IMR-90 (cell line): ENCODE results near the gene TANGO6. TPM values are rescaled to one million over a fixed set of nuclear protein-coding genes. Genes with fewer than 3 reads are reported as not detected.

ENCODE experiments used
- ATAC-seq: fragments of 200-7000 bp; cut with Tn5 transposase; 2 replicates; pipeline ENCODE4 v1.9.1; 2020; ENCODE audit warnings: low read depth, mild to moderate bottlenecking, moderate library complexity
- BruUV-seq: library from RNA; stranded (reverse); fragments of 400-500 nt; replicated peaks from 2 replicates; lab custom pipeline; 2021; lab: Mats Ljungman, UMichigan
- CTCF ChIA-PET: fragments of 300-600 bp; formaldehyde crosslinking; extraction: SDS; loops from one replicate; lab custom pipeline; 2021; ENCODE audit warnings: antibody characterized with exemption; lab: Yijun Ruan, JAX
- POLR2A ChIA-PET: fragments of 300-600 bp; sonication (Branson Sonifier 250); formaldehyde crosslinking; loops from one replicate; lab custom pipeline; 2022; ENCODE audit warnings: antibody characterized with exemption; ENCODE audit not compliant: unreplicated experiment; lab: Charles Lee
- DNase-seq: peaks from one replicate; pipeline ENCODE4 v3.0.0; 2013
- H2AFZ ChIP-seq: replicated peaks from 2 replicates; pipeline ENCODE3; 2013; ENCODE audit warnings: low read length, mild to moderate bottlenecking; ENCODE audit not compliant: poor library complexity
- H2AK5ac ChIP-seq: 2 replicates; pipeline ENCODE4 v1.6.1; 2013; ENCODE audit warnings: low read depth, low read length, inconsistent platforms
- H2AK9ac ChIP-seq: replicated peaks from 2 replicates; pipeline ENCODE3; 2013; ENCODE audit warnings: mild to moderate bottlenecking, low read depth, low read length, moderate library complexity; ENCODE audit not compliant: poor library complexity
- H2BK120ac ChIP-seq: 2 replicates; pipeline ENCODE4 v1.6.1; 2013; ENCODE audit warnings: low read depth, low read length, inconsistent platforms
- H2BK15ac ChIP-seq: 3 replicates; pipeline ENCODE4 v1.6.1; 2013; ENCODE audit warnings: low read depth, low read length, inconsistent platforms
- H2BK20ac ChIP-seq: 2 replicates; pipeline ENCODE4 v1.6.1; 2013; ENCODE audit warnings: low read depth, mild to moderate bottlenecking, inconsistent platforms, low read length, moderate library complexity
- H2BK5ac ChIP-seq: 2 replicates; pipeline ENCODE4 v1.6.1; 2013; ENCODE audit warnings: mild to moderate bottlenecking, low read depth, low read length, inconsistent platforms; ENCODE audit not compliant: poor library complexity, severe bottlenecking
- H3K14ac ChIP-seq: replicated peaks from 2 replicates; pipeline ENCODE4 v1.6.1; 2013; ENCODE audit warnings: low read depth, low read length, inconsistent platforms
- H3K18ac ChIP-seq: 2 replicates; pipeline ENCODE4 v1.6.1; 2013; ENCODE audit warnings: low read depth, low read length, control low read depth
- H3K23ac ChIP-seq: 2 replicates; pipeline ENCODE4 v1.6.1; 2013; ENCODE audit warnings: low read depth, low read length, inconsistent platforms
- H3K27ac ChIP-seq: 2 replicates; pipeline ENCODE4 v1.5.1; 2013; ENCODE audit warnings: mild to moderate bottlenecking, control low read depth, low read length; ENCODE audit not compliant: insufficient read depth
- H3K27me3 ChIP-seq: 2 replicates; pipeline ENCODE4 v1.6.1; 2013; ENCODE audit warnings: low read length; ENCODE audit not compliant: control insufficient read depth, insufficient read depth
- H3K36me3 ChIP-seq: 2 replicates; pipeline ENCODE4 v1.6.1; 2013; ENCODE audit warnings: low read length, mixed read lengths; ENCODE audit not compliant: control insufficient read depth, insufficient read depth
- H3K4ac ChIP-seq: 2 replicates; pipeline ENCODE4 v1.6.1; 2013; ENCODE audit warnings: low read depth, low read length, inconsistent platforms
- H3K4me1 ChIP-seq: 2 replicates; pipeline ENCODE4 v1.6.1; 2013; ENCODE audit warnings: low read length, mixed read lengths; ENCODE audit not compliant: control insufficient read depth, insufficient read depth
- H3K4me2 ChIP-seq: 2 replicates; pipeline ENCODE4 v1.6.1; 2013; ENCODE audit warnings: low read depth, mild to moderate bottlenecking, control low read depth, low read length, moderate library complexity
- H3K4me3 ChIP-seq: 2 replicates; pipeline ENCODE4 v1.5.1; 2013; ENCODE audit warnings: low read depth, mild to moderate bottlenecking, control low read depth, low read length, moderate library complexity; ENCODE audit not compliant: insufficient read depth
- H3K56ac ChIP-seq: 2 replicates; pipeline ENCODE4 v1.6.1; 2013; ENCODE audit warnings: low read length, inconsistent platforms; ENCODE audit not compliant: insufficient read depth; ENCODE audit errors: extremely low read depth
- H3K79me1 ChIP-seq, 2 experiments: 2 replicates each; pipeline ENCODE4 v1.6.1; 2013; ENCODE audit warnings: low read length in 2 of 2, inconsistent platforms in 1 of 2, low read depth in 1 of 2
- H3K9ac ChIP-seq: 2 replicates; pipeline ENCODE4 v1.6.1; 2013; ENCODE audit warnings: low read depth, low read length, control low read depth
- H3K9me1 ChIP-seq: 2 replicates; pipeline ENCODE4 v1.6.1; 2013; ENCODE audit warnings: low read length, inconsistent platforms; ENCODE audit not compliant: insufficient read depth
- H3K9me3 ChIP-seq: 2 replicates; pipeline ENCODE4 v1.6.1; 2013; ENCODE audit warnings: low read length; ENCODE audit not compliant: control insufficient read depth, insufficient read depth
- H4K20me1 ChIP-seq: 2 replicates; pipeline ENCODE4 v1.6.1; 2013; ENCODE audit warnings: low read length, inconsistent platforms; ENCODE audit not compliant: insufficient read depth
- H4K5ac ChIP-seq: 2 replicates; pipeline ENCODE4 v1.6.1; 2013; ENCODE audit warnings: mild to moderate bottlenecking, low read depth, low read length, control low read depth
- H4K8ac ChIP-seq, 2 experiments: 2 replicates each; pipeline ENCODE4 v1.6.1; 2013; ENCODE audit warnings: low read depth in 2 of 2, low read length in 2 of 2, control low read depth in 1 of 2, inconsistent platforms in 1 of 2
- H4K91ac ChIP-seq: 2 replicates; pipeline ENCODE4 v1.6.1; 2013; ENCODE audit warnings: low read depth, low read length, inconsistent platforms; ENCODE audit not compliant: insufficient read depth
- MXI1 ChIP-seq: IDR thresholded peaks from 2 replicates; pipeline ENCODE4 v1.6.1; 2012; ENCODE audit warnings: low read depth, mild to moderate bottlenecking, low read length, moderate library complexity, borderline replicate concordance
- POLR2A ChIP-seq: IDR thresholded peaks from 2 replicates; pipeline ENCODE4 v1.6.1; 2012; ENCODE audit warnings: mild to moderate bottlenecking, low read depth, low read length
- WGBS, 2 experiments: methylation state at CpG; one replicate each; pipeline versions ENCODE4 v1.1.5 to v1.1.7; 2013; ENCODE audit warnings: missing lambda C conversion rate in 2 of 2; ENCODE audit not compliant: insufficient read length in 1 of 2; ENCODE audit errors: extremely low coverage in 2 of 2; 5-methylcytosine and 5-hydroxymethylcytosine counted together
- dilution Hi-C: fragments of 300-500 bp; cut with HindIII; formaldehyde crosslinking; loops from one replicate; pipeline ENCODE4 v1.14.3; 2018; ENCODE audit warnings: low sequenced_read_pairs; ENCODE audit not compliant: unreplicated experiment
- in situ Hi-C: fragments of 300-500 bp; cut with MboI; formaldehyde crosslinking; loops from 3 replicates; pipeline ENCODE4 v1.14.3; 2019; ENCODE audit warnings: low sequenced_read_pairs, inconsistent platforms, mixed read lengths
- intact Hi-C: fragments of 100-400 bp; cut with micrococcal nuclease; formaldehyde crosslinking; loops from 2 replicates; pipeline ENCODE4 v1.10.0; 2022
- polyA plus RNA-seq, 3 experiments: library from polyadenylated mRNA; depleted of rRNA; stranded (reverse); fragments of >200 nt; gene quantifications; 2 replicates each; pipeline ENCODE4 v1.2.3, GENCODE V29; 2012; ENCODE audit warnings: low replicate concordance in 1 of 3
- total RNA-seq: library from RNA; depleted of rRNA; stranded (reverse); fragments of >200 nt; gene quantifications from 2 replicates; pipeline ENCODE4 v1.2.3, GENCODE V29; 2012

TANGO6 gene
- total and polyA plus RNA-seq, 2 of the 4 experiments (the other 2 are of a cell fraction): 6.7 to 22.4 TPM

DNA sequence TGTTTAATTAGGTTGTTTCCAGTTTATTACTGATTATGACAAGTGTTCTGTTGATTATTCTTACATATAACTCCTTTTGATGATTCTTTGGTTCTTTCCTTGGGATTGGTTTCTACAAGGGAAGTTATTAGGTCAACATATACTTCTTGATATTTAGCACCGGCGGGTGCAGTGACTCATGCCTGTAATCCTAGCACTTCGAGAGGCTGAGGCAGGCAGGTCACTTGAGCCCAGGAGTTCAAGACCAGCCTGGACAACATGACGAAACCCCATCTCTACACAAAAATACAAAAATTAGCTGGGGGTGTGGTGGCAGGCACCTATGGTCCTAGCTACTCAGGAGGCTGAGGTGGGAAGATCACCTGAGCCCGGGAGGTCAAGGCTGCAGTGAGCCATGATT, 141.9 kb downstream of the TANGO6 start:
- H2AK5ac ChIP-seq: no peak overlapping the region
- H4K8ac ChIP-seq: no peak overlapping the region; a peak in 1 of 4 replicates
- no CpG with 5 or more reads among the region's 5 CpGs for WGBS, 2 experiments
- no peak overlapping the region for H3K23ac ChIP-seq
- ChIA-PET POLR2A (no interaction called here), CTCF (interaction anchor here (1.0 kb wide), 1 partner anchor 9 kb away, joined by 3 read pairs; no protein-coding TSS in a partner anchor)
- H2AK9ac ChIP-seq: no peak overlapping the region
- no peaks in the 10 kb centered on the region for H3K9me3 ChIP-seq
- no peak overlapping the region for H3K9ac ChIP-seq
- H3K36me3 ChIP-seq: peaks cover 2% of the 10 kb centered on the region; the same call in 1 of the 2 replicates
- dilution Hi-C loops (no loop called here), intact Hi-C loops (no loop called here), in situ Hi-C loops (no loop called here)
- H2BK5ac ChIP-seq: no peak overlapping the region
- no peak overlapping the region for H3K4me2 ChIP-seq
- H3K18ac ChIP-seq: no peak overlapping the region
- no peak overlapping the region for H3K56ac ChIP-seq
- H3K79me1 ChIP-seq: no peaks in the 10 kb centered on the region
- no peak overlapping the region for H2BK15ac ChIP-seq
- DNase-seq (peak; percentile 46), ATAC-seq (no peak; the same call in 1 of the 2 replicates)
- H3K4me3 ChIP-seq: no peak overlapping the region
- no peak overlapping the region for H2BK20ac ChIP-seq
- peaks cover 3% of the 10 kb centered on the region; the same call in 1 of the 2 replicates for H3K9me1 ChIP-seq
- H2AFZ ChIP-seq: no peak overlapping the region
- no TSS peak for BruUV-seq
- no peak overlapping the region for H3K14ac ChIP-seq
- no peak overlapping the region for H3K27ac ChIP-seq
- no peak overlapping the region for H4K5ac ChIP-seq
- no peak overlapping the region for H2BK120ac ChIP-seq
- no peak overlapping the region for H4K91ac ChIP-seq
- H4K20me1 ChIP-seq: no peaks in the 10 kb centered on the region
- no peak for TF ChIP-seq MXI1
- TF ChIP-seq POLR2A: no peak
- peaks cover 10% of the 10 kb centered on the region for H3K4me1 ChIP-seq
- no peaks in the 10 kb centered on the region for H3K27me3 ChIP-seq
- no peak overlapping the region for H3K4ac ChIP-seq
